Esophagus muscularis mucosa (tissue), 4 donors: ENCODE data around the gene TRIM63.

Source experiments
- CTCF ChIP-seq, 3 experiments: fragments of 200-600 bp in 2 of 3; fragments of 450-650 bp in 1 of 3; sonication (generic) in 2 of 3; IDR thresholded peaks; one replicate each; pipeline ENCODE4 v1.5.1; 2017 to 2019; ENCODE audit warnings: antibody characterized with exemption in 3 of 3, mild to moderate bottlenecking in 2 of 3, moderate library complexity in 1 of 3
- EP300 ChIP-seq: sonication (generic); formaldehyde crosslinking; IDR thresholded peaks from one replicate; pipeline ENCODE4 v1.6.1; 2017; ENCODE audit warnings: antibody characterized with exemption
- POLR2A ChIP-seq: fragments of 450-650 bp; IDR thresholded peaks from one replicate; pipeline ENCODE4 v1.6.1; 2017; ENCODE audit warnings: antibody characterized with exemption, moderate library complexity, mild to moderate bottlenecking, low read depth

- TF ChIP-seq POLR2A (no peak), CTCF (IDR thresholded peaks at IDR 0.05) (no peak), EP300 (no peak)
Measured at GRCh38 chr1:26009796-26010447, 57.5 kb downstream of the TRIM63 start.
